Stimulated activated CD8-positive, alpha-beta memory T cell treated with anti-CD3 and anti-CD28 coated beads, Interleukin-12 subunit alpha, Interleukin-12 subunit beta, amount 100 ng/mL, for 4 hours (primary cell): ENCODE results near the gene PATJ.
"Not testable (repeated sequence)": the region's sequence is repeated elsewhere in the genome, so short reads cannot be mapped to it uniquely, and the experiment has no call there.

Experiments
- DNase-seq: peaks from one replicate; pipeline ENCODE4 v3.0.0-alpha.2; 2020; ENCODE audit warnings: low read depth

Gene PATJ

GRCh38 chr1:61948685-61949084 lies 206.4 kb downstream of the PATJ start:
- not testable (repeated sequence) for DNase-seq

GRCh38 chr1:61950418-61950817 lies 208.1 kb downstream of the PATJ start:
- no peak for DNase-seq

GRCh38 chr1:61951731-61952580 lies 209.7 kb downstream of the PATJ start:
- DNase-seq, result no peak

GRCh38 chr1:61952675-61953074 lies 210.4 kb downstream of the PATJ start:
- no peak for DNase-seq

GRCh38 chr1:61953076-61953789 lies 211.0 kb downstream of the PATJ start:
- DNase-seq, result no peak

GRCh38 chr1:61953790-61954150 lies 211.5 kb downstream of the PATJ start:
- DNase-seq, result no peak

- no peak for DNase-seq
Observed at GRCh38 chr1:61955261-61955660, 213.0 kb downstream of the PATJ start.

GRCh38 chr1:61956016-61956645 lies 213.9 kb downstream of the PATJ start:
- no peak for DNase-seq

- DNase-seq, result no peak
Observed at GRCh38 chr1:61956784-61957183, 214.5 kb downstream of the PATJ start.

- DNase-seq, result no peak
Observed at GRCh38 chr1:61961009-61961408, 218.7 kb downstream of the PATJ start.

- no peak for DNase-seq
Observed at GRCh38 chr1:61962631-61963030, 220.4 kb downstream of the PATJ start.

GRCh38 chr1:61966450-61967225 lies 224.4 kb downstream of the PATJ start:
- DNase-seq, result not testable (repeated sequence)

- DNase-seq, result no peak
Observed at GRCh38 chr1:61967750-61968149, 225.5 kb downstream of the PATJ start.

- DNase-seq, result no peak
Observed at GRCh38 chr1:61968869-61969268, 226.6 kb downstream of the PATJ start.

GRCh38 chr1:61973100-61973837 lies 231.0 kb downstream of the PATJ start:
- DNase-seq, result no peak

- DNase-seq, result no peak
Observed at GRCh38 chr1:61975638-61976037, 233.4 kb downstream of the PATJ start.

- no peak for DNase-seq
Observed at GRCh38 chr1:61976566-61976965, 234.3 kb downstream of the PATJ start.

GRCh38 chr1:61978796-61979195 lies 236.5 kb downstream of the PATJ start:
- no peak for DNase-seq

GRCh38 chr1:61979729-61980128 lies 237.4 kb downstream of the PATJ start:
- DNase-seq, result no peak

GRCh38 chr1:61980561-61980960 lies 238.3 kb downstream of the PATJ start:
- DNase-seq, result no peak

- DNase-seq, result no peak
Observed at GRCh38 chr1:61981870-61982660, 239.8 kb downstream of the PATJ start.
